ENCODE measurements around the gene CALN1. TPM values are rescaled to one million over a fixed set of nuclear protein-coding genes. Genes with fewer than 3 reads are reported as not detected.

CALN1 gene
- total RNA-seq, 1 donor from 2014 or later: not detected

- Histone ChIP-seq H3K4me3 (ENCODE audit: insufficient read depth, low read depth, low read length) (no peak overlapping the region), H3K36me3 (ENCODE audit: insufficient read depth, low read length) (no peaks in the 10 kb centered on the region), H3K9ac (ENCODE audit: low read length) (no peak overlapping the region), H3K27me3 (ENCODE audit: insufficient read depth, low read length) (no peaks in the 10 kb centered on the region), H3K9me3 (ENCODE audit: insufficient read depth, low read depth, low read length) (peaks cover 12% of the 10 kb centered on the region), H4K20me1 (ENCODE audit: insufficient read depth, low read length) (no peaks in the 10 kb centered on the region), H3K4me2 (ENCODE audit: low read length) (no peak overlapping the region), H3K4me1 (ENCODE audit: insufficient read depth, low read length) (no peaks in the 10 kb centered on the region), H3K79me2 (ENCODE audit: insufficient read depth, low read length) (no peaks in the 10 kb centered on the region), H2AFZ (ENCODE audit: low read depth, low read length) (no peak overlapping the region), H3K27ac (ENCODE audit: low read depth, low read length) (no peak overlapping the region)
- no peaks in the 10 kb centered on the region for H3K4me1 Mint-ChIP-seq (ENCODE audit: low read depth, unreplicated experiment)
- peaks cover 3% of the 10 kb centered on the region for H3K9me3 Mint-ChIP-seq (ENCODE audit: unreplicated experiment)
- TF ChIP-seq, protein P1, sequence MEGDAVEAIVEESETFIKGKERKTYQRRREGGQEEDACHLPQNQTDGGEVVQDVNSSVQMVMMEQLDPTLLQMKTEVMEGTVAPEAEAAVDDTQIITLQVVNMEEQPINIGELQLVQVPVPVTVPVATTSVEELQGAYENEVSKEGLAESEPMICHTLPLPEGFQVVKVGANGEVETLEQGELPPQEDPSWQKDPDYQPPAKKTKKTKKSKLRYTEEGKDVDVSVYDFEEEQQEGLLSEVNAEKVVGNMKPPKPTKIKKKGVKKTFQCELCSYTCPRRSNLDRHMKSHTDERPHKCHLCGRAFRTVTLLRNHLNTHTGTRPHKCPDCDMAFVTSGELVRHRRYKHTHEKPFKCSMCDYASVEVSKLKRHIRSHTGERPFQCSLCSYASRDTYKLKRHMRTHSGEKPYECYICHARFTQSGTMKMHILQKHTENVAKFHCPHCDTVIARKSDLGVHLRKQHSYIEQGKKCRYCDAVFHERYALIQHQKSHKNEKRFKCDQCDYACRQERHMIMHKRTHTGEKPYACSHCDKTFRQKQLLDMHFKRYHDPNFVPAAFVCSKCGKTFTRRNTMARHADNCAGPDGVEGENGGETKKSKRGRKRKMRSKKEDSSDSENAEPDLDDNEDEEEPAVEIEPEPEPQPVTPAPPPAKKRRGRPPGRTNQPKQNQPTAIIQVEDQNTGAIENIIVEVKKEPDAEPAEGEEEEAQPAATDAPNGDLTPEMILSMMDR (IDR thresholded peaks at IDR 0.05; ENCODE audit: insufficient read depth, low read depth, low read length): no peak
- TF ChIP-seq EZH2 (IDR thresholded peaks at IDR 0.05; ENCODE audit: insufficient read depth, low read length): no peak
- no peak overlapping the region for H3K27ac Mint-ChIP-seq (ENCODE audit: unreplicated experiment)
- FAIRE-seq (no peak), DNase-seq (ENCODE audit: low read depth) (no peak)
- no peaks in the 10 kb centered on the region for H3K36me3 Mint-ChIP-seq (ENCODE audit: low read depth, unreplicated experiment)
- no peak overlapping the region for H3K4me3 Mint-ChIP-seq (ENCODE audit: unreplicated experiment)
- H3K27me3 Mint-ChIP-seq (ENCODE audit: low read depth, unreplicated experiment): peaks cover 2% of the 10 kb centered on the region
Observed at GRCh38 chr7:72243329-72243728, 168.8 kb downstream of the CALN1 start.

DNA sequence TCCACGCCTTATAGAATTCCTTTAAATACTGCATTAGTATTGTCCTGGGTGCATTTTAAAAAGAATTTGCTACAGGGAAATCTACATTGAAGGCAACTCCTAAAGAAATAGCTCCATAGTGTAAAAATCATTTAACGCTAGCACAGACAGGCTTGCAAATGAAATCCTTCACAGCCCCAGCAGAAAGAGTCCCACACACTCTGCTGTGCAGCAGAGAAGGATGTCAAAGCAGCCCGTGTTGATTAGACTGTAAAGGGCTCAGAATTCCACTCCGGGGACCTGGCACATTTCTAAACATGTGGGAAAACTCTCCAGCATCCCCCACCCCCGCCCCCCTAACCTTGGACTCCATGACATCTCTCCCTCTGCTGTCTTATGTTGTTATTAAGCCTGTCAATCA, 176.8 kb downstream of the CALN1 start:
- Mint-ChIP-seq H3K4me3 (ENCODE audit: unreplicated experiment) (no peak overlapping the region), H3K4me1 (ENCODE audit: low read depth, unreplicated experiment) (no peaks in the 10 kb centered on the region), H3K9me3 (ENCODE audit: unreplicated experiment) (peaks cover 2% of the 10 kb centered on the region), H3K36me3 (ENCODE audit: low read depth, unreplicated experiment) (no peaks in the 10 kb centered on the region), H3K27ac (ENCODE audit: unreplicated experiment) (no peak overlapping the region), H3K27me3 (ENCODE audit: low read depth, unreplicated experiment) (peaks cover 9% of the 10 kb centered on the region)
- no peaks in the 10 kb centered on the region for H3K4me1 ChIP-seq (ENCODE audit: insufficient read depth, low read length)
- H3K4me2 ChIP-seq (ENCODE audit: low read length): no peak overlapping the region
- no peak overlapping the region for H3K27ac ChIP-seq (ENCODE audit: low read depth, low read length)
- TF ChIP-seq EZH2 (IDR thresholded peaks at IDR 0.05; ENCODE audit: insufficient read depth, low read length): no peak
- TF ChIP-seq, protein P1 (IDR thresholded peaks at IDR 0.05; ENCODE audit: insufficient read depth, low read depth, low read length): no peak
- no peaks in the 10 kb centered on the region for H3K27me3 ChIP-seq (ENCODE audit: insufficient read depth, low read length)
- H3K9ac ChIP-seq (ENCODE audit: low read length): no peak overlapping the region
- H3K4me3 ChIP-seq (ENCODE audit: insufficient read depth, low read depth, low read length): no peak overlapping the region
- H4K20me1 ChIP-seq (ENCODE audit: insufficient read depth, low read length): no peaks in the 10 kb centered on the region
- FAIRE-seq (no peak), DNase-seq (ENCODE audit: low read depth) (no peak)
- no peaks in the 10 kb centered on the region for H3K36me3 ChIP-seq (ENCODE audit: insufficient read depth, low read length)
- H3K9me3 ChIP-seq (ENCODE audit: insufficient read depth, low read depth, low read length): peaks cover 3% of the 10 kb centered on the region
- no peaks in the 10 kb centered on the region for H3K79me2 ChIP-seq (ENCODE audit: insufficient read depth, low read length)
- no peak overlapping the region for H2AFZ ChIP-seq (ENCODE audit: low read depth, low read length)

- no peaks in the 10 kb centered on the region for H3K36me3 ChIP-seq (ENCODE audit: insufficient read depth, low read length)
- no peak for TF ChIP-seq EZH2 (IDR thresholded peaks at IDR 0.05; ENCODE audit: insufficient read depth, low read length)
- TF ChIP-seq, protein P1 (IDR thresholded peaks at IDR 0.05; ENCODE audit: insufficient read depth, low read depth, low read length): no peak
- no peak overlapping the region for H3K27ac ChIP-seq (ENCODE audit: low read depth, low read length)
- H3K9ac ChIP-seq (ENCODE audit: low read length): no peak overlapping the region
- H4K20me1 ChIP-seq (ENCODE audit: insufficient read depth, low read length): no peaks in the 10 kb centered on the region
- Mint-ChIP-seq H3K4me1 (ENCODE audit: low read depth, unreplicated experiment) (no peaks in the 10 kb centered on the region), H3K27ac (ENCODE audit: unreplicated experiment) (no peak overlapping the region), H3K36me3 (ENCODE audit: low read depth, unreplicated experiment) (peaks cover 2% of the 10 kb centered on the region), H3K9me3 (ENCODE audit: unreplicated experiment) (peaks cover 3% of the 10 kb centered on the region), H3K27me3 (ENCODE audit: low read depth, unreplicated experiment) (peaks cover 7% of the 10 kb centered on the region), H3K4me3 (ENCODE audit: unreplicated experiment) (no peak overlapping the region)
- peaks cover 3% of the 10 kb centered on the region for H3K9me3 ChIP-seq (ENCODE audit: insufficient read depth, low read depth, low read length)
- H2AFZ ChIP-seq (ENCODE audit: low read depth, low read length): no peak overlapping the region
- DNase-seq (ENCODE audit: low read depth): no peak
- no peaks in the 10 kb centered on the region for H3K27me3 ChIP-seq (ENCODE audit: insufficient read depth, low read length)
- no peak for FAIRE-seq
- H3K79me2 ChIP-seq (ENCODE audit: insufficient read depth, low read length): no peaks in the 10 kb centered on the region
- H3K4me3 ChIP-seq (ENCODE audit: insufficient read depth, low read depth, low read length): no peak overlapping the region
- H3K4me1 ChIP-seq (ENCODE audit: insufficient read depth, low read length): no peaks in the 10 kb centered on the region
- no peak overlapping the region for H3K4me2 ChIP-seq (ENCODE audit: low read length)
Observed at GRCh38 chr7:72234086-72234485, 178.1 kb downstream of the CALN1 start.

Measured in astrocyte (in vitro differentiated cells and primary cell).